HG03457 (cell line): ENCODE results near the gene KY.

Source experiments
- ATAC-seq: cut with Tn5 transposase; IDR thresholded peaks from one replicate; pipeline ENCODE4 v1.9.1; 2021; ENCODE audit warnings: moderate number of reproducible peaks; ENCODE audit not compliant: unreplicated experiment

Gene KY

GRCh38 chr3:134647902-134648760 is 2.7 kb downstream of the KY start:
- no peak for ATAC-seq

GRCh38 chr3:134646086-134646485 is 4.7 kb downstream of the KY start:
- no peak for ATAC-seq

- no peak for ATAC-seq
Observed at GRCh38 chr3:134645515-134645914, 5.3 kb downstream of the KY start.

GRCh38 chr3:134644731-134645514 is 5.9 kb downstream of the KY start:
- ATAC-seq, result no peak

- ATAC-seq, result no peak
Observed at GRCh38 chr3:134643150-134643675, 7.6 kb downstream of the KY start.

GRCh38 chr3:134642445-134643149 is 8.2 kb downstream of the KY start:
- no peak for ATAC-seq

GRCh38 chr3:134641671-134642300 is 9.0 kb downstream of the KY start:
- no peak for ATAC-seq

- no peak for ATAC-seq
Observed at GRCh38 chr3:134640872-134641470, 9.9 kb downstream of the KY start.

GRCh38 chr3:134640378-134640777 is 10.4 kb downstream of the KY start:
- ATAC-seq, result no peak

GRCh38 chr3:134638385-134639030 is 12.3 kb downstream of the KY start:
- no peak for ATAC-seq

- no peak for ATAC-seq
Observed at GRCh38 chr3:134636406-134636805, 14.4 kb downstream of the KY start.

- ATAC-seq, result no peak
Observed at GRCh38 chr3:134630506-134630905, 20.3 kb downstream of the KY start.

- no peak for ATAC-seq
Observed at GRCh38 chr3:134628884-134629283, 21.9 kb downstream of the KY start.

- ATAC-seq, result no peak
Observed at GRCh38 chr3:134627831-134628230, 23.0 kb downstream of the KY start.

GRCh38 chr3:134625885-134626741 is 24.7 kb downstream of the KY start:
- no peak for ATAC-seq

GRCh38 chr3:134625462-134625861 is 25.4 kb downstream of the KY start:
- ATAC-seq, result no peak

- ATAC-seq, result no peak
Observed at GRCh38 chr3:134624537-134625287, 26.1 kb downstream of the KY start.

- no peak for ATAC-seq
Observed at GRCh38 chr3:134623615-134624245, 27.1 kb downstream of the KY start.
